Mesendoderm (in vitro differentiated cells): ENCODE results near the gene PDE4D.

Experiments used
- DNase-seq: peaks from one replicate; pipeline ENCODE4 v3.0.0; 2013
- H2AK5ac ChIP-seq: 2 replicates; pipeline ENCODE4 v1.6.1; 2013; ENCODE audit warnings: low read length, inconsistent platforms
- H2BK120ac ChIP-seq: 2 replicates; pipeline ENCODE4 v1.6.1; 2013; ENCODE audit warnings: low read depth, mild to moderate bottlenecking, low read length, moderate library complexity, mixed read lengths
- H2BK15ac ChIP-seq: replicated peaks from 2 replicates; pipeline ENCODE4 v1.6.1; 2013; ENCODE audit warnings: low read depth, mild to moderate bottlenecking, moderate library complexity
- H2BK5ac ChIP-seq: 2 replicates; pipeline ENCODE4 v1.6.1; 2013; ENCODE audit warnings: low read length, inconsistent platforms
- H3K18ac ChIP-seq: 2 replicates; pipeline ENCODE4 v1.6.1; 2013; ENCODE audit warnings: mild to moderate bottlenecking, low read length, mixed read lengths
- H3K23ac ChIP-seq: one replicate; pipeline ENCODE4 v1.6.1; 2013; ENCODE audit warnings: low read length
- H3K27ac ChIP-seq: 2 replicates; pipeline ENCODE4 v1.5.1; 2013; ENCODE audit warnings: low read depth, mild to moderate bottlenecking, inconsistent platforms, low read length, moderate library complexity
- H3K27me3 ChIP-seq: 2 replicates; pipeline ENCODE4 v1.6.1; 2013; ENCODE audit warnings: low read length, control low read depth, mild to moderate bottlenecking, inconsistent platforms; ENCODE audit not compliant: insufficient read depth, poor library complexity
- H3K36me3 ChIP-seq: 2 replicates; pipeline ENCODE4 v1.6.1; 2013; ENCODE audit warnings: low read length, inconsistent platforms; ENCODE audit not compliant: control insufficient read depth, insufficient read depth
- H3K4ac ChIP-seq: one replicate; pipeline ENCODE4 v1.6.1; 2013; ENCODE audit warnings: low read depth, mild to moderate bottlenecking, low read length, moderate library complexity
- H3K4me1 ChIP-seq: 2 replicates; pipeline ENCODE4 v1.6.1; 2013; ENCODE audit warnings: low read depth, low read length, inconsistent platforms; ENCODE audit not compliant: control insufficient read depth
- H3K4me2 ChIP-seq: 2 replicates; pipeline ENCODE4 v1.6.1; 2013; ENCODE audit warnings: low read length
- H3K4me3 ChIP-seq: 2 replicates; pipeline ENCODE4 v1.5.1; 2013; ENCODE audit warnings: mild to moderate bottlenecking, low read length
- H3K56ac ChIP-seq: one replicate; pipeline ENCODE4 v1.6.1; 2013; ENCODE audit warnings: low read length
- H3K79me1 ChIP-seq: 2 replicates; pipeline ENCODE4 v1.6.1; 2013; ENCODE audit warnings: low read length, inconsistent platforms
- H3K79me2 ChIP-seq: 2 replicates; pipeline ENCODE4 v1.6.1; 2013; ENCODE audit warnings: mild to moderate bottlenecking, low read length; ENCODE audit not compliant: control insufficient read depth, insufficient read depth
- H3K9ac ChIP-seq: 2 replicates; pipeline ENCODE4 v1.6.1; 2013; ENCODE audit warnings: low read length, inconsistent platforms
- H4K5ac ChIP-seq: one replicate; pipeline ENCODE4 v1.6.1; 2013; ENCODE audit warnings: low read length
- H4K8ac ChIP-seq: one replicate; pipeline ENCODE4 v1.6.1; 2013; ENCODE audit warnings: low read depth, mild to moderate bottlenecking, control low read depth, low read length, moderate library complexity
- WGBS: extraction: QIAGEN DNeasy Blood & Tissue Kit; methylation state at CpG from one replicate; pipeline ENCODE4 v1.1.7; 2013; ENCODE audit warnings: low lambda C conversion rate, missing lambda C conversion rate; ENCODE audit not compliant: insufficient coverage; ENCODE audit errors: extremely low coverage; 5-methylcytosine and 5-hydroxymethylcytosine counted together

PDE4D gene

GRCh38 chr5:59260973-59261372 lies 632.6 kb downstream of the PDE4D start:
- no peak overlapping the region for H2BK15ac ChIP-seq
- H3K4me1 ChIP-seq: peaks cover 2% of the 10 kb centered on the region
- H3K56ac ChIP-seq: no peak overlapping the region
- DNase-seq: no peak
- no CpG with 5 or more reads among the region's 1 CpG for WGBS
- no peak overlapping the region for H4K5ac ChIP-seq
- H4K8ac ChIP-seq: no peak overlapping the region
- H3K79me1 ChIP-seq: no peaks in the 10 kb centered on the region
- no peak overlapping the region for H3K4me3 ChIP-seq
- H3K18ac ChIP-seq: no peak overlapping the region
- no peak overlapping the region for H3K23ac ChIP-seq
- no peak overlapping the region for H2BK5ac ChIP-seq
- no peaks in the 10 kb centered on the region for H3K27me3 ChIP-seq
- H3K4ac ChIP-seq: no peak overlapping the region
- no peak overlapping the region for H3K4me2 ChIP-seq
- no peak overlapping the region for H2AK5ac ChIP-seq
- H2BK120ac ChIP-seq: no peak overlapping the region
- H3K36me3 ChIP-seq: no peaks in the 10 kb centered on the region
- no peaks in the 10 kb centered on the region for H3K79me2 ChIP-seq
- H3K9ac ChIP-seq: no peak overlapping the region
- no peak overlapping the region for H3K27ac ChIP-seq

DNA sequence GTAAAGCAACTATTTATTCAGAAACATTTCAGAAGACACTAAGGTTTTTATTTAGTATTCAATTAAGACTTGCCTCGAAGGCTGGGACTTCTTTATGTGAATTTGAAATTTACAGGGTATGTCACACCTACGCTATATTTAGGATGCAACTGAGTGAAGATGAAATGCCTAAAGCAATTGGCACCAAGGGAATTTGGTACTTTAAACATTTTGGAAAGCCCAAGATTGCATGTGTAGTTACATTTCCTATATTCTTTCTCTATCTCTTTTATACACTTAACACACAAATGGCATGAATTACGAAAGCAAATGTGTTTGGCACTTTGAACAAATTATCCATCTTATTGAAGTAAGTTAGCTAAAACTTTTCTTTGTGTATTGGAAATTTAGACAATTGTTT lies 633.3 kb downstream of the PDE4D start:
- Histone ChIP-seq H2BK120ac (no peak overlapping the region), H2BK15ac (no peak overlapping the region), H4K8ac (no peak overlapping the region), H2BK5ac (no peak overlapping the region), H3K23ac (no peak overlapping the region), H3K4me1 (peaks cover 2% of the 10 kb centered on the region), H3K4me2 (no peak overlapping the region), H2AK5ac (no peak overlapping the region), H3K79me2 (no peaks in the 10 kb centered on the region), H3K9ac (no peak overlapping the region), H3K4ac (no peak overlapping the region), H4K5ac (no peak overlapping the region), H3K56ac (no peak overlapping the region), H3K18ac (no peak overlapping the region), H3K36me3 (no peaks in the 10 kb centered on the region), H3K4me3 (no peak overlapping the region), H3K27me3 (no peaks in the 10 kb centered on the region), H3K27ac (no peak overlapping the region), H3K79me1 (no peaks in the 10 kb centered on the region)
- no CpG with 5 or more reads among the region's 3 CpGs for WGBS
- DNase-seq: no peak

DNA sequence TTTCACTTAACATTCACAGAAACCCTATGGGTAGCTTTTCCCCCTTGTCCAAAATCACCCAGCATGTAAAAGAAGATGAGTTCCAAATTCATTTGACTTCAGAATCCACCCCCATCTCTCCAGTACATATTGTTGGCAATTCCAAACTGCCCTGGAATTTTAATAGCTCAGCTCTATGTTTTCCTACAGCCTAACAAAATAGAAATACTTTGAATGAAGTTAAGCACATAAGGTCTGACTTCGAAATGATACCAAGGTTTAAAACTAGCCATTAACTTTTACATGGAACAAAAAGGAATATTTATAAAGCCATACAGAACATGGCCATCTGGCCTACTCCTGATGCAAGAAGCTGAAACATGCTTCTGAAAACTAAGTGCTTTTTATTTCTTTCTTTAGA lies 634.3 kb downstream of the PDE4D start:
- no peak overlapping the region for H3K18ac ChIP-seq
- no peaks in the 10 kb centered on the region for H3K79me1 ChIP-seq
- H3K4me2 ChIP-seq: no peak overlapping the region
- H2BK120ac ChIP-seq: no peak overlapping the region
- H3K4me1 ChIP-seq: no peaks in the 10 kb centered on the region
- no peaks in the 10 kb centered on the region for H3K79me2 ChIP-seq
- no peak overlapping the region for H3K9ac ChIP-seq
- H2BK5ac ChIP-seq: no peak overlapping the region
- H4K5ac ChIP-seq: no peak overlapping the region
- no peak overlapping the region for H3K4ac ChIP-seq
- no peak overlapping the region for H3K27ac ChIP-seq
- no peaks in the 10 kb centered on the region for H3K27me3 ChIP-seq
- no CpG with 5 or more reads among the region's 1 CpG for WGBS
- no peak for DNase-seq
- no peak overlapping the region for H3K56ac ChIP-seq
- H4K8ac ChIP-seq: no peak overlapping the region
- H2AK5ac ChIP-seq: no peak overlapping the region
- no peak overlapping the region for H3K23ac ChIP-seq
- H3K36me3 ChIP-seq: no peaks in the 10 kb centered on the region
- H2BK15ac ChIP-seq: no peak overlapping the region
- no peak overlapping the region for H3K4me3 ChIP-seq

GRCh38 chr5:59257488-59258400 lies 635.8 kb downstream of the PDE4D start:
- H2BK120ac ChIP-seq: no peak overlapping the region
- no peaks in the 10 kb centered on the region for H3K79me1 ChIP-seq
- no CpG with 5 or more reads among the region's 4 CpGs for WGBS

DNA sequence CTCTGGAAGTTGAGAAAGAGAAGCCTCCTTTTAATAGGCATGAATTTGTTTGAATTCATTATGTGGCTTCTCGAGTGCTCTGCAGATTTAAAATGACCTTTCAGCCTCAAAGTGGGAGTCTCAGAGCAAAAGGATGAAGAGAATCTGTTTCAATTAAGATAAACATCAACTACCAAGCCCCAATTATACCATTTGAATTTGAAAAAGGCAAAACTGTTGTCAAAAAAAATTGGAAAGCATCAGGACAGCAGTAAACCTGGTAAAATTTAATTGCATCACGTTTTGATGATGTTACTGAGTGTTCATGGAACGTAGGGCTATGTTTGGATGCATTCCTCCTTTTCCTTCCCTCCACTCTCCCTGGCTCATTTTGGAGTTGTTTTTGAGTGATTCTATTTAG lies 637.2 kb downstream of the PDE4D start:
- H3K4me2 ChIP-seq: no peak overlapping the region
- no peaks in the 10 kb centered on the region for H3K4me1 ChIP-seq
- no peak overlapping the region for H2BK5ac ChIP-seq
- H3K36me3 ChIP-seq: no peaks in the 10 kb centered on the region
- H3K4ac ChIP-seq: no peak overlapping the region
- WGBS: no CpG with 5 or more reads among the region's 3 CpGs
- H2AK5ac ChIP-seq: no peak overlapping the region
- H2BK120ac ChIP-seq: no peak overlapping the region
- H3K56ac ChIP-seq: no peak overlapping the region
- no peaks in the 10 kb centered on the region for H3K79me2 ChIP-seq
- H3K9ac ChIP-seq: no peak overlapping the region
- H3K4me3 ChIP-seq: no peak overlapping the region
- no peak overlapping the region for H3K18ac ChIP-seq
- H4K8ac ChIP-seq: no peak overlapping the region
- H3K79me1 ChIP-seq: no peaks in the 10 kb centered on the region
- no peak overlapping the region for H2BK15ac ChIP-seq
- no peaks in the 10 kb centered on the region for H3K27me3 ChIP-seq
- no peak overlapping the region for H4K5ac ChIP-seq
- no peak overlapping the region for H3K27ac ChIP-seq
- H3K23ac ChIP-seq: no peak overlapping the region
- DNase-seq: no peak

More at GRCh38 chr5:59257488-59258400, 635.8 kb downstream of the PDE4D start:
- H3K27ac ChIP-seq: no peak overlapping the region
- H3K4ac ChIP-seq: no peak overlapping the region
- no peak overlapping the region for H2AK5ac ChIP-seq
- H2BK5ac ChIP-seq: no peak overlapping the region
- no peak overlapping the region for H4K8ac ChIP-seq
- H3K23ac ChIP-seq: no peak overlapping the region
- no peak overlapping the region for H3K4me2 ChIP-seq
- no peak overlapping the region for H3K9ac ChIP-seq
- no peak overlapping the region for H3K18ac ChIP-seq
- no peak overlapping the region for H4K5ac ChIP-seq
- no peak overlapping the region for H2BK15ac ChIP-seq
- no peak overlapping the region for H3K56ac ChIP-seq
- no peaks in the 10 kb centered on the region for H3K36me3 ChIP-seq
- H3K4me3 ChIP-seq: no peak overlapping the region
- H3K79me2 ChIP-seq: no peaks in the 10 kb centered on the region
- no peaks in the 10 kb centered on the region for H3K4me1 ChIP-seq
- no peaks in the 10 kb centered on the region for H3K27me3 ChIP-seq
- no peak for DNase-seq
